ENCODE measurements around the gene BACH2.

Gene BACH2

DNA sequence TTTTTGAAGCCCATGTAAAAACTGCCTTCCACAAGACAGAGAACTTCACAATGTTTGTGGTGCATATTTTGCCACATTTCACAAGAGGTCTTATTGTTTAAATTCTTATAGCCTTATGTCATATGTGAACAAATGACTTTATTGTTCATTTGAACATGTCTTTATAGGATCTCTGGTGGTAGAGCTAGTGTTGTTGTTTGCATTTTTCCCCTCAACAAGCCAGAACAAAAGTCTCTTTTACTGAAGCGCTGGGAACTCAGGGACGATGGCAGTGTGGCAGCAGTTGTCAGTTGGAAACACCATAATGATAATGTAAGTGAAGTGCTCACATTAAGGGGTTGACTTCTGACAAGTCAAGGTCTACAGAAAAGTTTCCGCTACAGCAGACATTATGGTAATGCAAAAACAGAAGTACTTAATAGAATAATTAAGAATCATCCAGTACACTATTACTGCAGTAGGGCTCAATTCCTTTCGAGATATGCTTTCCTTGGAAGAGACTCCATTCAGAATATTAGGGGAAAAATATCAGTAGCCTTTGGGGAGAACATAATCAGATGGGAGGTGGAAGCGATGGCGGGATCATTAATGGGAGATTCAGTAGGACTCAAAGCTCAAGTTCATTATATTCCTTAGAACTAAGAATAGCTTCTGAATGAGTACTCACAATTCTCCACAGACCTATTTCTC lies 222.3 kb downstream of the BACH2 start:
- TF ChIP-seq POLR2AphosphoS5 (IDR thresholded peaks at IDR 0.05; ENCODE audit: low read depth, low read length) (no peak), SIN3A (IDR thresholded peaks at IDR 0.05; ENCODE audit: borderline replicate concordance, insufficient read depth, low read length) (no peak), FOXP2 (optimal IDR thresholded peaks at IDR 0.05; ENCODE audit: borderline replicate concordance, extremely low read depth, extremely low read length, insufficient read depth) (no peak), TAF1 (IDR thresholded peaks at IDR 0.05; ENCODE audit: borderline replicate concordance, insufficient read depth, low read length) (no peak)
- TF ChIP-seq, protein P1, sequence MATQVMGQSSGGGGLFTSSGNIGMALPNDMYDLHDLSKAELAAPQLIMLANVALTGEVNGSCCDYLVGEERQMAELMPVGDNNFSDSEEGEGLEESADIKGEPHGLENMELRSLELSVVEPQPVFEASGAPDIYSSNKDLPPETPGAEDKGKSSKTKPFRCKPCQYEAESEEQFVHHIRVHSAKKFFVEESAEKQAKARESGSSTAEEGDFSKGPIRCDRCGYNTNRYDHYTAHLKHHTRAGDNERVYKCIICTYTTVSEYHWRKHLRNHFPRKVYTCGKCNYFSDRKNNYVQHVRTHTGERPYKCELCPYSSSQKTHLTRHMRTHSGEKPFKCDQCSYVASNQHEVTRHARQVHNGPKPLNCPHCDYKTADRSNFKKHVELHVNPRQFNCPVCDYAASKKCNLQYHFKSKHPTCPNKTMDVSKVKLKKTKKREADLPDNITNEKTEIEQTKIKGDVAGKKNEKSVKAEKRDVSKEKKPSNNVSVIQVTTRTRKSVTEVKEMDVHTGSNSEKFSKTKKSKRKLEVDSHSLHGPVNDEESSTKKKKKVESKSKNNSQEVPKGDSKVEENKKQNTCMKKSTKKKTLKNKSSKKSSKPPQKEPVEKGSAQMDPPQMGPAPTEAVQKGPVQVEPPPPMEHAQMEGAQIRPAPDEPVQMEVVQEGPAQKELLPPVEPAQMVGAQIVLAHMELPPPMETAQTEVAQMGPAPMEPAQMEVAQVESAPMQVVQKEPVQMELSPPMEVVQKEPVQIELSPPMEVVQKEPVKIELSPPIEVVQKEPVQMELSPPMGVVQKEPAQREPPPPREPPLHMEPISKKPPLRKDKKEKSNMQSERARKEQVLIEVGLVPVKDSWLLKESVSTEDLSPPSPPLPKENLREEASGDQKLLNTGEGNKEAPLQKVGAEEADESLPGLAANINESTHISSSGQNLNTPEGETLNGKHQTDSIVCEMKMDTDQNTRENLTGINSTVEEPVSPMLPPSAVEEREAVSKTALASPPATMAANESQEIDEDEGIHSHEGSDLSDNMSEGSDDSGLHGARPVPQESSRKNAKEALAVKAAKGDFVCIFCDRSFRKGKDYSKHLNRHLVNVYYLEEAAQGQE (IDR thresholded peaks at IDR 0.05; ENCODE audit: insufficient read depth in 1 of 2, low read depth in 2 of 2, low read length in 2 of 2): no peak

DNA sequence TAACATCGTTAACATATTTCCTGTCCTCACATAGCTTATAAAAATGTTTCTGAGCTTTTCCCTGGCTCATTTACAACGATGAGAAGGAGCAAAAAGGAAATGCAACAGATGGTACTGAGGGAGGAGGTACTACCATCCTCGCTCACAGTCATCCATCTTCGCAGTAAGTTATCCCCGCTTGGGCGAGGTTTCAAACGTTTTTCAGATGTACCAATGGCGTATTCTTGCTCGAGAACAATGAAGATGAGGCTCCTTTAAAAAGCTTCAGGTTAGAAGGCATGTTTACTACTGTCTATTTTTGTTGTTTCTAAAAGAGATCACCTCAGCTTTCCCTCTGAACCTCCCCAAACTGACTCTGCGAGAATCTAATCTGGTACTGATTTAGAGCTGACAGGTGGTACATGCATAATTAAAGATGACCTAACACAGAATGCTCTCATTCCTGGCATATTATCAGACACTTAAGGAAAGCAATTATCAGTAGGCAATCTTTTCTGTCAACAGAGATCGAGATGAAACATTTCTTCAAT lies 223.6 kb downstream of the BACH2 start:
- TF ChIP-seq TAF1 (IDR thresholded peaks at IDR 0.05; ENCODE audit: borderline replicate concordance, insufficient read depth, low read length) (no peak), POLR2AphosphoS5 (IDR thresholded peaks at IDR 0.05; ENCODE audit: low read depth, low read length) (peak; percentile 27; the same call in 1 of the 2 replicates)
- TF ChIP-seq, protein P1 (IDR thresholded peaks at IDR 0.05; ENCODE audit: insufficient read depth in 1 of 2, low read depth in 2 of 2, low read length in 2 of 2): no peak

DNA sequence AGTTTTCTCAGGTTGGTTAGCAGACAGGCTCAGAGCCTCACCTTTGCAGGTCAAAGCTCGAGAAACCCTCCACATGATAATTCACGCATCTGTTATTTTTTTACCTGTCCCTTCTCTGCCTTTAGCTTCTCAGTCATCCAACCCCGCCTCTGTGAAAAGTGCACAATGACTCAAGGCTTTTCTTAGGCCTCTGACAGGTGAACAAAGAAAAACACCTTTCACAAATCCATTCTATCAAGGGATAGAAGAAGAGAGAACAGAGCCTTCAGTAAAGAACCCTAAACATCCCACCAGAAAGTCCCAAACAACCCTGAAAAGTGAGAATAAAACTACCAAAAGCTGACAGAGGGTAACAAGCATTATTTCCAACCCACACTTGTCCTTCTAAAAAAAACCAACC lies 224.1 kb downstream of the BACH2 start:
- TF ChIP-seq, protein P1 (IDR thresholded peaks at IDR 0.05; ENCODE audit: insufficient read depth in 1 of 2, low read depth in 2 of 2, low read length in 2 of 2): no peak
- no peak for TF ChIP-seq TAF1 (IDR thresholded peaks at IDR 0.05; ENCODE audit: borderline replicate concordance, insufficient read depth, low read length)
- TF ChIP-seq POLR2AphosphoS5 (IDR thresholded peaks at IDR 0.05; ENCODE audit: low read depth, low read length): no peak
- TF ChIP-seq SIN3A (IDR thresholded peaks at IDR 0.05; ENCODE audit: borderline replicate concordance, insufficient read depth, low read length): no peak
- no peak for TF ChIP-seq FOXP2 (optimal IDR thresholded peaks at IDR 0.05; ENCODE audit: borderline replicate concordance, extremely low read depth, extremely low read length, insufficient read depth)

- TF ChIP-seq SIN3A (IDR thresholded peaks at IDR 0.05; ENCODE audit: borderline replicate concordance, insufficient read depth, low read length) (no peak), FOXP2 (optimal IDR thresholded peaks at IDR 0.05; ENCODE audit: borderline replicate concordance, extremely low read depth, extremely low read length, insufficient read depth) (no peak), TAF1 (IDR thresholded peaks at IDR 0.05; ENCODE audit: borderline replicate concordance, insufficient read depth, low read length) (peak; percentile 38; the same call in 1 of the 2 replicates)
Observed at GRCh38 chr6:90068703-90069523, 227.7 kb downstream of the BACH2 start.

DNA sequence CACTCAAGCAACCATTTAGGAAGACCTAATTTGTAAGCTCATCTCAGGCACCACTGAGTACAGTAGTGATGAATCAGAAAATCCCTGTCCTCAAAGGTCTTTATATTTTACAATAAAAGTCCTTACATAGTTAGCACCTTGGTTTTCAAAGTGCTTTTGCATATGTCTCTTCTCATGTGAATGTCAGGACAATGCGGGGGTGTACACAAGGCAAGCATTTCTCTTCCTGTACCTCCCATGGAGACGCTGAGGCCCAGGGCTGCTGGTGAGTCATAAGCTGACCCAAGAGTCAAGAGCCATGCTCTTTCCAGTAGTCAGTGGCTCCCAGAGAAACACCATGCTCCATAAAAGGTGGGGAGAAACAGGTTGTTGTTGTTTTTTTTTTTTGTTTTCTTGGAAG lies 228.4 kb downstream of the BACH2 start:
- TF ChIP-seq, protein P1 (IDR thresholded peaks at IDR 0.05; ENCODE audit: insufficient read depth in 1 of 2, low read depth in 2 of 2, low read length in 2 of 2): no peak
- peak; percentile 86 for TF ChIP-seq FOXP2 (optimal IDR thresholded peaks at IDR 0.05; ENCODE audit: borderline replicate concordance, extremely low read depth, extremely low read length, insufficient read depth)

All from PFSK-1 (cell line).